K562 (cell line): ENCODE data around the gene CD9. TPM values are rescaled to one million over a fixed set of nuclear protein-coding genes. Genes with fewer than 3 reads are reported as not detected.

ENCODE experiments used
- ADNP ChIP-seq: fragments of 200-800 bp; sonication (Bioruptor generic); IDR thresholded peaks from 2 replicates; pipeline ENCODE4 v1.6.1; 2016; ENCODE audit warnings: missing genetic modification characterization, missing compliant biosample characterization
- C11orf30 ChIP-seq: fragments of 450-650 bp; IDR thresholded peaks from 2 replicates; pipeline ENCODE4 v1.6.1; 2016; ENCODE audit warnings: low read depth, mild to moderate bottlenecking
- CHD1 ChIP-seq: fragments of 200-600 bp; sonication (generic); IDR thresholded peaks from one replicate; pipeline ENCODE4 v1.6.1; 2012; ENCODE audit warnings: mild to moderate bottlenecking, moderate library complexity, low read length, inconsistent platforms
- CSDE1 ChIP-seq, 2 experiments: fragments of 450-650 bp; IDR thresholded peaks; 2 replicates each; pipeline ENCODE4 v1.6.1; 2016; ENCODE audit warnings: mild to moderate bottlenecking in 1 of 2
- CXXC5 ChIP-seq: fragments of 250-450 bp; sonication (Bioruptor Pico); IDR thresholded peaks from 2 replicates; pipeline ENCODE4 v1.8.0; 2022; ENCODE audit warnings: inconsistent platforms, mild to moderate bottlenecking, moderate library complexity
- FOXJ2 ChIP-seq: fragments of 200-800 bp; sonication (Bioruptor generic); IDR thresholded peaks from 2 replicates; pipeline ENCODE4 v1.6.1; 2016; ENCODE audit warnings: missing genetic modification characterization, missing compliant biosample characterization
- FOXK2 ChIP-seq, 2 experiments: fragments of 450-650 bp; IDR thresholded peaks in 1 of 2; conservative IDR thresholded peaks in 1 of 2; 2 replicates each; pipeline ENCODE4 v1.6.1; 2016; ENCODE audit warnings: low read depth in 2 of 2, mild to moderate bottlenecking in 1 of 2
- MTA3 ChIP-seq: fragments of 450-650 bp; formaldehyde crosslinking; IDR thresholded peaks from 2 replicates; pipeline ENCODE4 v1.6.1; 2017; ENCODE audit warnings: mild to moderate bottlenecking, borderline replicate concordance
- NEUROD1 ChIP-seq: fragments of 150-350 bp; IDR thresholded peaks from 2 replicates; pipeline ENCODE4 v1.6.1; 2014; ENCODE audit warnings: borderline replicate concordance, low read length, low read depth; ENCODE audit not compliant: partially characterized antibody
- OTX1 ChIP-seq: fragments of 450-650 bp; formaldehyde crosslinking; IDR thresholded peaks from 2 replicates; pipeline ENCODE4 v1.4.0; 2022; ENCODE audit warnings: mild to moderate bottlenecking
- PML ChIP-seq: IDR thresholded peaks from 2 replicates; pipeline ENCODE4 v1.6.1; 2012; ENCODE audit warnings: low read length, inconsistent platforms
- PRDM10 ChIP-seq: fragments of 450-650 bp; IDR thresholded peaks from 2 replicates; pipeline ENCODE4 v1.6.1; 2018; ENCODE audit not compliant: partially characterized antibody
- RBFOX2 ChIP-seq: fragments of 200-400 bp; formaldehyde crosslinking; IDR thresholded peaks from 2 replicates; pipeline ENCODE4 v1.6.1; 2017; ENCODE audit warnings: low read depth, mild to moderate bottlenecking, low read length, moderate library complexity
- SIRT6 ChIP-seq: IDR thresholded peaks from one replicate; pipeline ENCODE4 v1.6.1; 2012; ENCODE audit warnings: low read depth, mild to moderate bottlenecking, control low read depth, inconsistent platforms, low read length, moderate library complexity
- SMAD4 ChIP-seq: fragments of 250-450 bp; sonication (Bioruptor Pico); conservative IDR thresholded peaks from 2 replicates; pipeline ENCODE4 v1.8.0; 2021; ENCODE audit warnings: inconsistent platforms, mild to moderate bottlenecking, moderate library complexity
- TAL1 ChIP-seq: fragments of 450-650 bp; IDR thresholded peaks from 2 replicates; pipeline ENCODE4 v1.6.1; 2016; ENCODE audit warnings: mild to moderate bottlenecking
- TFAP4 ChIP-seq: sonication (generic); formaldehyde crosslinking; IDR thresholded peaks from 2 replicates; pipeline ENCODE4 v1.8.0; 2022; ENCODE audit warnings: missing genetic modification reagents, mild to moderate bottlenecking, moderate library complexity, borderline replicate concordance
- ZC3H8 ChIP-seq: fragments of 450-650 bp; IDR thresholded peaks from 2 replicates; pipeline ENCODE4 v1.6.1; 2017
- ZNF280A ChIP-seq: fragments of 450-650 bp; IDR thresholded peaks from 2 replicates; pipeline ENCODE4 v1.6.1; 2018; ENCODE audit warnings: mild to moderate bottlenecking, low read depth; ENCODE audit not compliant: partially characterized antibody
- ZNF436 ChIP-seq: fragments of 250-450, 450-650 bp; sonication (Bioruptor Pico); formaldehyde crosslinking; IDR thresholded peaks from 2 replicates; pipeline ENCODE4 v1.7.0; 2020; ENCODE audit warnings: mild to moderate bottlenecking
- polyA plus RNA-seq, 8 experiments: library from polyadenylated mRNA; depleted of rRNA in 4 of 8; stranded (reverse) in 5 of 8; unstranded in 3 of 8; fragments of >200 nt; fragmentation: Nextera tagmentation in 2 of 8; fragmentation: Illumina TruSeq in 1 of 8; extraction: Ambion mirVana in 2 of 8; extraction: Trizol in 1 of 8; gene quantifications; 2 replicates each; pipeline versions ENCODE4 v1.2.1 to v1.2.3, GENCODE V29; 2011 to 2014; ENCODE audit warnings: inconsistent platforms in 1 of 8, missing spikeins in 1 of 8
- total RNA-seq, 7 experiments: library from RNA; depleted of rRNA in 6 of 7; stranded (reverse); fragments of >200 nt in 6 of 7; fragmentation: Illumina TruSeq in 2 of 7; extraction: Trizol in 2 of 7; gene quantifications; 2 replicates each; pipeline versions ENCODE4 v1.2.1 to v1.2.3, GENCODE V29; 2011 to 2021; ENCODE audit warnings: low replicate concordance in 1 of 7

CD9 gene
- total and polyA plus RNA-seq, 9 of the 15 experiments (the other 6 are each of a cell fraction or from before 2014, with no cell fraction given): 0.43 to 5.6 (median 0.62) TPM

- no peak for TF ChIP-seq PML
- peak; percentile 97 for TF ChIP-seq SMAD4 (CRISPR knock-in tag)
- TF ChIP-seq SIRT6: no peak
- peak; percentile 91 for TF ChIP-seq TFAP4
- TF ChIP-seq PRDM10: peak; percentile 70
- peak; percentile 36 for TF ChIP-seq TAL1
- TF ChIP-seq FOXK2 (conservative IDR thresholded peaks at IDR 0.05 in 1 of 2, IDR thresholded peaks at IDR 0.05 in 1 of 2; ENCODE audit: low read depth in 2 of 2): peak; percentile 57 to 64
- TF ChIP-seq RBFOX2: peak; percentile 42; the same call in 1 of the 2 replicates
- TF ChIP-seq CXXC5 (CRISPR knock-in tag): peak; percentile 38; the same call in 1 of the 2 replicates
- TF ChIP-seq ZNF280A: no peak
- peak; percentile 54; the same call in 1 of the 2 replicates for TF ChIP-seq MTA3
- no peak for TF ChIP-seq CSDE1 (IDR thresholded peaks at IDR 0.05)
- no peak for TF ChIP-seq OTX1
- 0 out of 2 replicates have a peak, but pooled peaks have one; percentile 29 for TF ChIP-seq ADNP (tag)
- TF ChIP-seq FOXJ2 (tag): peak; percentile 56; the same call in 1 of the 2 replicates
- TF ChIP-seq NEUROD1: peak; percentile 92
- TF ChIP-seq C11orf30: no peak
- no peak for TF ChIP-seq CHD1
- TF ChIP-seq ZNF436 (CRISPR knock-in tag): no peak
- no peak for TF ChIP-seq ZC3H8
Measured at GRCh38 chr12:6167327-6168280, 32.6 kb upstream of the CD9 start (continued).
